ENCODE measurements around the gene CABP1.
A peak's percentile ranks its signal among the peaks of the same experiment; 100 is the strongest.
"Not testable (repeated sequence)": the region's sequence is repeated elsewhere in the genome, so short reads cannot be mapped to it uniquely, and the experiment has no call there.

Gene CABP1
- 0 to 0.29 (median 0.08) reads per million in 18 experiments for total RNA-seq

DNA sequence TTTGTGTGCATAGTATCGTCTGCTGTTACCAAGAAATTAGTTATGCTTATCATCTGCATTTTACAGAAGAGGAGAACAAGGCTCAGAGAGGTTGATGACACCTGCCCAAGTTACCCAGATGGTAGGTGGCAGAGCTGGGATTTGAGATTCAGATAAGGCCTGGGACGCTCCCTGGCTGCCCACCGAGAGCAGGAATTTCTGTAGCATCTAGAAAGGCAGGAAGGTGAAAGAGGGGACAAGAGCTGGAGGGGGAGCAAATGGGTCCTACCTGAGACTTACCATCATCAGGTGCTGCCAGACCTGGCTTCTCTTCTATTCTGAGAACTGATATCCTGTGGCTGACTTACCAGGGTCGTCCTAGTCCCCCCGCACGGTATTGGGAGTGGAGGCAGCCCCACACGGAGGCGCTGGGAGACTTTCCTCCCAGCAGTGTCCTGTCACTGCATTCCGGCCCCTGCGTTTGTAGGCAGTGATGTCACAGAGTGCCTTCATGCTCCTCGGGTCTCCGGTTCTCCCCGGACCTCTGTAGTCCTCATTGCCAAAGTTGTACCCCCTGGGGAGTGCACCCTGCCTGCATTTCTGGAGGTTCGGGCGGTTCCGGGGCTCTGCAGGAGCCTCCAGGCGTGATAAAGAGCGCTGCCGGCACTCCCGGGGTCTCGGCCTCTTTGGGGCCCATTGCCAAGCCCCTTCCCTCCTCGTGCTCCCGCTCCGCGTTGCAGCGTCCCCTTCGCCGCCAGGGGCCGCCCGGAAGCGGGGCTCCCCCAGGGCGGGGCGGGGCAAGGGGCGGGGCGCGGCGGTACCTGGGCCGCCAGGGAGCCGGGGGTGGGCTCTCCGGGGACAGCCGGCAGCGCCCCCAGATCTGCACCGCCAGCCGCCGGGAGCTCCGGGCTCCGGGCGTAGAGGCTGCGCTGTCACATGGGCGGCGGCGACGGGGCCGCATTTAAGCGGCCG lies at the start of gene CABP1:
TSS of gene CABP1 (plus strand) at position 856 of the 951 bp plus-strand sequence. CDS start at position 916, 60 bp downstream.
- DNase-seq = no peak

DNA sequence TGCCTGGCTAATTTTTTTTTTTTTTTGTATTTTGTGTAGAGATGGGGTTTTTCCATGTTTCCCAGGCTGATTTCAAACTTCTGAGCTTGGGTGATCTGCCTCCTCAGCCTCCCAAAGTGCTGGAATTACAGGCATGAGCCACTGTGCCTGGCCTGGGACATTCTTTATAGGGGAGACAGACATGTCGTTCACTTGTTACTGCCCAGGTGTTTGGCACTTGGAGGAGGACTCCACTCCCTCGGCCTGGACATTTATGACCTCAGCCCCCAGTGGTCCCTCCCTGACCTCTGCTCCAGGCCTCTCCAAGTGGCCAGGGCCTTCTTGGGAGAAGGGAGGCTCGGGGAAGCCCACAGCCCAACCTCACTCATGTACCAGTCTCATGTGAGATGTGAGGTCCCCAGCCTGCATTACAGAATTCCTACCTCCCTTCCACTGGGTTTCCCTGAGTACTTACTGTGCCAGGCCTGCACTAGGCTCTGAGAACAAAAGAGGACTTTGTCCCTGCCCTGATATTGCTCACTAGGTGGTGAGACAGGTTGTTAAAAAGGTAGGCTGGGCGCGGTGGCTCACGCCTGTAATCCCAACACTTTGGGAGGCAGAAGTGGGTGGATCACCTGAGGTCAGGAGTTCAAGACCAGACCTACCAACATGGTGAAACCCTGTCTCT lies 49.6 kb upstream of the CABP1 start:
- DNase-seq = no peak

DNA sequence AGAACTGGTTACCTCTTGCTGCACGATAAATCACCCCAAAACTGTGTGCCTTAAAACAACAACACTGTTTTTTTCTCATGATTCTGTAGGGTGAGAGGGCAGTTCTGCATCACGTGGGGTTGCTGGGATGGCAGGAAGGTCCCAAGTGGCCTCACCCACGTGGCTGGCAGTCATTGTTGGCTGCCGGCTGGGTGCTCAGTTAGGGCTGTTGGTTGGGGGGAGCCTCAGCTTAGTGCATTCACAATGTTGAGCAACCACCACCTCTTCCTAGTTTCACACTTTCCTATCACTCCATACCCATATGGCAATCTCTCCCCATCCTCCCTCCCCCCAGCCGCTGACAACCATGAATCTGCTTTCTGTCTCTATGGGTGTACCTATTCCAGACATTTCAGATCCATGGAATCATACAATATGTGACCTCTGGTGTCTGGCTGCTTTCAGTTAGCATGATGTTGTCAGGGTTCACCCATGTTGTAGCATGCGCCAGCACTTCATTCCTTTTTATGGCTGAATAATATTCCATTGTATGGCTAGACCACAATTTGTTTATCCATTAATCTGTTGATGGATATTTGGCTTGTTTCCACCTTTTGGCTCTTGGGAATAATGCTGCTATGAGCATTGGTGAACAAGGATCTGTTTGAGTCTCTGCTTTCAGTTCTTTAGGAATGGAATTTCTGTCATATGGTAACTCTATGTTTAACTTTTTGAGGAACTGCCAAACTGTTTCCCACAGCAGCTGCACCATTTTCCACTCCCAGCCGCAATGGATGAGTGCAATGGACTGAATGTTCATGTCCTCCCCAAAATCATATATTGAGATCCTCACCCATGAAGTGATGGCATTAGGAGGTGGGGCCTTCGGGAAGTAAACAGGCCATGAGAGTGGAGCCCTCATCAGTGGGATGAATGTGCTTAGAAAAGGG lies 48.0 kb upstream of the CABP1 start:
- DNase-seq = peak in 1 of 2 donors; percentile 19

DNA sequence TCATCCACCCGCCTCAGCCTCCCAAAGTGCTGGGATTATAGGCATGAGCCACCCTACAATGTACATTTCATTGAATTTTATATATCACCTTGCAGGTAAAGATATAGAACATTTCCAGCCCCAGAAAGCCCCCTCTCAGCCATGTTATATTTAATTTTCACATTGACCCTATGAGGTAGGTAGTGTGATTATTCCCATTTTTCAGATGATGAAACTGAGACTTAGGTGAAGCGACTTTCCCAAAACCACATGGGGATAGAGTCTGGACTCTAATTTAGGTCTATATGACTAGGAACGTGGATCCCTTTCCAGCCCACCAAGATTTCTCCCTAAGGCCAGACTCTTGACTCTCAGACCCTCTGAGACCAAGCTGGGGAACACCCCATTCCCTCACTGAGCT lies 43.5 kb upstream of the CABP1 start:
- DNase-seq = no peak

DNA sequence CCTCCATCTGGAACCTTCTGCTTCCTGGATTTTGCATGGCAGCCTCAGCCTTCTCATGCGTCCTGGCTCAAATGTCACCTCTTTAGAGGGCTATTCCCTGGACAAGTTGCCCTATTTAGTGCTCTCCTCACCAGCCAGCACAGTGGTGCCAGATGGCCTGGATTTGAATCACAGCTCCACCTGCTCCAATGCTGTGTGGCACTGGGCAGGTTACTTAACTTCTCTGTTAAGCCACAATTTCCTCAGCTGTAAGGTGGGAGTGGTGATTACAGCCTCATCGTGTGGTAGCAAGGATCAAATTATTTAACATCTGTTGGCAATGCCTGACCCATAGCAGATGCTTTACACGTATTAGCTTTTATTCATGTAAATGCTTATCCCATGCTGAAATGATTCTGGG lies 42.6 kb upstream of the CABP1 start:
- no peak for DNase-seq

DNA sequence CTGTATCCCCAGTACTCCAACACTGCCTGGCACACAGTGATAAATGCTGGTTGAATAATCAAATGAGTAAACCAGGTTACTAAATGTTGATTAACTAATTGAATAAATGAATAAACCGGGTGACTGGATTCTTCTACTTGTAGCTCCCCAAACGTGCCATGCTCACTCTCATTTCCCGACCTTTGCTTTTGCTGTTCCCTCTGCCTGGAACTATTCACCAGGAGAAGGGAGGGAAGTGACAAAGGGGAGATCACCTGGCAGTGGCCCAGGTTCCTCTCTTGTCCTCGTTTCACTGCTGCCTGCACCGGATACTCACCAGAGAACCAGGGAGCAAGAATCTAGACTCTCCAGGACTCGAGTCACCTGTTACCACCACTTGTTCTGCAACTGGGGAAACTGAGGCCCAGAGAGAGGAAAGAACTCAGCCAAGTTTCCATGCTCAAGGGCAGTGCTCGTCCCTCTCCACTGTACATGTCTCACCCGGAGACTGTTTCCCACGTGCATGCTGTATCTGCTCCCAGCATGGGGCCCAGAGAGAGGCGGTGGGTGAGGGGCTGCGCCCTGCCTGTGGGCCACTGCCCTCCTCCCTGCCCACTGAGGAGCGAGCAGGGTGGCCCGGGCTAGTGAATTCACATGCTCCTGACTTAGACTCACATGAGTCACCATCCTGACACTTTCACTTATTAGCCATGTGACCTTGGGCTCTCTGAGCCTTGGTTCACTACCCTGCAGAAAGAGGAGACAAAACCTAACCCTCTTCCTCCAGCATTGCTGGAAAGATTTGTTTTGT lies 41.6 kb upstream of the CABP1 start:
- DNase-seq = peak; percentile 82 to 88

DNA sequence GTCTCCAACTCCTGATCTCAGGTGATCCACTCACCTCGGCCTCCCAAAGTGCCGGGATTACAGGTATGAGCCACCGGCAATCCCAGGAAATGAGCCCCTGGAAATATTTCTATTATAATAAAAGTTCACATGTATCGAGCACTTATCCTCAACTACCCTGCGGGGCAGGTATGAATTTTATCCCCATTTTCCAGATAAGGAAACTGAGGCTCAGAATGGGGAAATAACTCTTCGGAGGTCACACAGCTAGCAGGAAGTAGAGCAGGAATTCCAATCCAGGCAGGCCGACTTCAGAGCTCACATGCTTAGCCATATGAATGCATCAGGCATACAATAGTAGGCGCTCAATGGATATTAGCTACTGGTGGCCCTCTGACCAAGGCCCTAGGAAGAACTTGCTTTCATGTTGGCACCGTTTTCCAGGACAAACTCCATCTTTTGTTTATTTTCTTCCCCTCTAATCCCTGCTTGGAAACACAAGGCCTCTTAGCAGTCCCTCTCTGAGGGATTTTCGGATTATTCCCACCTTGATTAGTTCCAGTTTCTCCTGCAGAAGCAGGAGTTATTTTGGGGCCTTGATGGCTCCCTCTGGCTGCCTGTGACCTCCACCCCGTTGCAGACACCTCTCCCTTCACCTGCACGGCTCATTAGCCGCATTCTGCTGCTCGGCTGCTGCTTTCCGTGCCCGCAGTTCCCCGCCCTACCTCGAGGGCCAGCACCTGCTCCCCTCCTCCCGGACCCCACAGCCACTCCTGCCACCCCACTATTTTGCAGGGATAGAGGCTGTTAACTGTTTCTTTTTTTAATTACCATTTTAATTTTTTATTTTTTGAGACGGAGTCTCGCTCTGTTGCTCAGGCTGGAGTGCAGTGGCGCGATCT lies 40.5 kb upstream of the CABP1 start:
- DNase-seq = peak in 1 of 2 donors; percentile 11

DNA sequence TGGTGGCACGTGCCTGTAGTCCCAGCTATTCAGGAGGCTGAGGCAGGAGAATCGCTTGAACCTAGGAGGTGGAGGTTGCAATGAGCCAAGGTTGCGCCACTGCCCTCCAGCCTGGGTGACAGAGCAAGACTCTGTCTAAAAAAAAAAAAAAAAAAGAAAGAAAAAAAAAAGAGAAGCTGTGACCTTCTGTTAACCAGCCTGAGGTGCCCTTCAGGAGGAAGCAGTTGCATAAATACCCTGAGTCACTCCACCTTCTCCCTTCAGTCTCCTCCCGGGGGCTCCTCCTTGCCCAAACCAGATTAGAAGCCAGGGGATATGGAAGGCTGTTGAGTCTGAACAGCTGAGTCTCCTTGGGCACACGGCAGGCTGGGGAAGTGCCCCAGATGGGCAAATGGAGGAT lies 38.0 kb upstream of the CABP1 start:
- DNase-seq = peak; percentile 82 to 85

DNA sequence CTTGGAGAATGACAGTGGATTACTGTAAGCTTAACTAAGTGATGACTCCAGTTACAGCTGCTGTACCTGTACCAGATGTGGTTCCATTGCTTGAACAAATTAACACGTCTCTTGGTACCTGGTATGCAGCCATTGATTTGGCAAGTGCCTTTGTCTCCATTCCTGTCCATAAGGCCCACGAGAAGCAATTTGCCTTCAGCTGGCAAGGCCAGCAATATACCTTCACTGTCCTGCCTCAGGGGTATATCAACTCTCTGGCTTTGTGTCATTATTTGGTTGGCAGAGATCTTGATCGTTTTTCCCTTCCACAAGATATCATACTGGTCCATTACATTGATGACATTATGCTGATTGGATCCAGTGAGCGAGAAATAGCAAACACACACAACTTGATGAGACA lies 29.9 kb upstream of the CABP1 start:
- DNase-seq = no peak

DNA sequence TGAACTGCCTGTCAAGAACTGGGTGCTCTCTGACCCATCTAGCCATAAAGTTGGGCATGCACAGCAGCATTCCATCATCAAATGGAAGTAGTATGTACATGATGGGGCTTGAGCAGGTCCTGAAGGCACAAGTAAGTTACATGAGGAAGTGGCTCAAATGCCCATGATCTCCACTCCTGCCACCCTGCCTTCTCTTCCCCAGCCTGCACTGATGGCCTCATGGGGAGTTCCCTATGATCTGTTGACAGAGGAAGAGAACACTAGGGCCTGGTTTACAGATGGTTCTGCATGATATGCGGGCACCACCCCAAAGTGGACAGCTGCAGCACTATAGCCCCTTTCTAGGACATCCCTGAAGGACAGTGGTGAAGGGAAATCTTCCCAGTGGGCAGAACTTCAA lies 28.9 kb upstream of the CABP1 start:
- DNase-seq = peak; percentile 9 to 31

DNA sequence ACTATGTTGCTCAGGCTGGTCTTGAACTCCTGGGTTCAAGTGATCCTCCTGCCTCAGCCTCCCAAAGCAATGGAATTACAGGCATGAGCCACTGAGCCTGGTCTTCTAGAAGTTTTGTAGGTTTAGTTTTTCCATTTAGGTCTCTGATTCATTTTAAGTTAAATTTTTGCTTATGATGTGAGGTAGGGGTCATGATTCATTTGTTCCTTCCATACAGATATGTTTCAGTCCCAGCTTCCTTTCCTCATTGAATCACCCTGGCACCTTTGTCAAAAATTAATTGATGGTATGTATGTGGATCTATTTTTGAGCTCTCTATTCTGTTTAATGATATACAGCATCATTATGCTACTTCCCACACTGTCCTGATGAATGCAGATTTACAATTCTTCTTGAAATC lies 25.6 kb upstream of the CABP1 start:
- DNase-seq = no peak

DNA sequence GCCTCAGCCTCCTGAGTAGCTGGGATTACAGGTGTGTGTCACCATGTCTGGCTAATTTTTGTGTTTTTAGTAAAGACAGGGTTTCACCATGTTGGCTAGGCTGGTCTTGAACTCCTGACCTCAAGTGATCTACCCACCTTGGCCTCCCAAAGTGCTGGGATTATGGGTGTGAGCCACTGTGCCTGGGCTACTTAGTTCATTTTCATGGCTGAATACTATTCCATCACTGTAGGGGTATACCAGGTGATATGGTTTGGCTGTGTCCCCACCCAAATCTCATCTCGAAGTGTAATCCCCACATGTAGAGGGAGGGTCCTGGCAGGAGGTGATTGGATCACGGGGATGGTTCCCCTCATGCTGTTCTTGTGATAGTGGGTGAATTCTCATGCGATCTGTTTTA lies 23.2 kb upstream of the CABP1 start:
- DNase-seq = not testable (repeated sequence)

DNA sequence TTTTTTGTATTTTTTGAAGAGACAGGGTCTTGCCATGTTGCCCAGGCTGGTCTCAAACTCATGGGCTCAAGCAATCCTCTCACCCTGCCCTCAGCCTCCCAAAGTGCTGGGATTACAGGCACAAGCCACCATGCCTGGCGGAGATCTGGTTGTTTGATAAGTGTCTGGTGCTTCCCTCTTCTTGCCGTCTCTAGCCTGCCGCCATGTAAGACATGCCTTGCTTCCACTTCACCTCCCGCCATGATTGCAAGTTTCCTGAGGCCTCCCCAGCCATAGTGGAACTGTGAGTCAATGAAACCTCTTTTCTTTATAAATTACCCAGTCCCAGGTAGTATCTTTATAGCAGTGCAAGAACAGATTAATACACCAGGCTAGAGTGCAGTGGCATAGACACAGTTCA lies 22.7 kb upstream of the CABP1 start:
- not testable (repeated sequence) for DNase-seq

DNA sequence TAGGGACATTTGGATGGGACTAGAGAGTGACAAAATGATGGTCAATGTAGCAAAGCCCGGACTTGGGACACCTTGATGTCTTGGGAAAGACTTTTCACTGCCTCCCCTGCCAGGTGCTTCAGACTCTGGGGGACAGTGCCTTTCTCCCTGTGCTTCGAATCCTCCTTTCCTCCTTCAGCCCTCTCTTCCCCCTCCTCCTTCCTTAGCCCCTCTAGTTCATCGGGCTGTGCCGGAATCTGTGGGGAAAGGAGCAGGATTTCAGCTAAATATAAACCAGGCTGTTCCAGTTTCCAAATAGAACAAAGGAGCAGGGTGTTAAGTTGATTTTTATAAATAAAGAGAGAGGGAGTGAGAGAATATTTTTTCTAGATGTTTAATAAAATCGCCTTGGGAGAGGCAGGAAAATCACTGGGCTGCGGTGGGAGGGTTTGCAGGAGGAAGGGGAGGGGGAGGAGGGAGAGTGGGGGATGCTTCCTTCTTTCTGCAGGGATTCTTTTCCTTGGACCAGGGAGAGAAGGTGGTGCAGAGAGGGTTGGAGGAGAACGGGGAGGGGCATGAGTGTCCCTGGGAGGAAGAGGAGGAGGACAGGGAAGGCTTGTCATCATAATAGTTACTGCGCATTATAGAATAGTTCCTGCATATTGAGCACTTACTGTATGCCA lies 21.3 kb upstream of the CABP1 start:
- DNase-seq = no peak

DNA sequence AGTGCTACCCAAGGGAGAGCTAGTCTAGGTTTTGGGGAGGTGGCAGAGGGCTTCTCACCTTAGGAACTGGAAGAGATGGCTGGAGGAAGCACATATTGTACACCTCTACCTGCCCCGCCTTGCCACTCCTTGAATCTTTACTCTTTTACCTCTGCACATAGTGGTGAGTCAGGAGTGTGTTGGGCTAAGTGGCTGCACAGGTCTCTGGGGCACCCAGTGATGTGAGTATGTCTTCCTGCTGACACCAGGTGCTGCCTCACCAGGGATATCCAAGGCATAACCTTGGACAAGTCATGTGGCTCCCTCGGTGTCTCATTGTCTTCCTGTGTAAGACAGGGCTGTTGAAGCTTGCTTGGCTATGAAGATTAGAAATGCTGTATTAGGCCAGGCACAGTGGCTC lies 19.8 kb upstream of the CABP1 start:
- no peak for DNase-seq

DNA sequence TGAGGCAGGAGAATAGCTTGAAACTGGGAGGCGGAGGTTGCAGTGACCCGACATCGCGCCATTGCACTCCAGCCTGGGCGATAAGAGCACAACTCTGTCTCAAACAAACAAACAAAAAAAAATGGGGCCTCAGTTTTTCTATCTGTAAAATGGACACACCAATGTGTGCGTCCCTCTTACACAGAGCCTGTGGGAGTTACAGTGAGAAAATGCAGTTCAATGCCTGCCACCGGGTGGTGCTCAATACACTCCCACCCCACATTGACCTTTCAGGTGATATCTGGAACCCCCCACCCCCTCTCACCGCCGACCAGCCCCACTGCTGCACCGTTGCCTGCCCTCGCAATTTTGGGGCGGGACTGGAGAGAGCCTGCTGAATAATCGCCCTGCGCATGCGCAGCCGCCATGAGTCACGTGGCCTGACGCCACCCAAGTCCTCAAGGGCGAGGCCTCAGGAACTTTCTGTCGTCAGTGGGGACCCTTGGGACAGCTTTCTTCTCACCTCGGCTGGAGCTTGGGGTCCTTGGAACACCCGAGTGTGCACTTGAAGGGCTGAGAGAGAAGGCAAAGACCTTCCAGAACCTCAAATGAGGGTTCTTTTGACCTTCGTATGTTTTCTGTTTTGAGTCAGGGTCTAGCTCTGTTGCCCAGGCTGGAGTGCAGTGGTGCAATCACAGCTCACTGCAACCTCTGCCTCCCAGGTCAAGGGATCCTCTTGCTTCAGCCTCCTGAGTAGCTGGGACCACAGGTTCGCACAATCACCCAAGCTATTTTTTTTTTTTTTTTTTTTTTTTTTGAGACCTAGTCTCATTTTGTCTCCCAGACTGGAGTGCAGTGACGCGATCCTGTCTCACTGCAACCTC lies 14.6 kb upstream of the CABP1 start:
- DNase-seq = no peak

DNA sequence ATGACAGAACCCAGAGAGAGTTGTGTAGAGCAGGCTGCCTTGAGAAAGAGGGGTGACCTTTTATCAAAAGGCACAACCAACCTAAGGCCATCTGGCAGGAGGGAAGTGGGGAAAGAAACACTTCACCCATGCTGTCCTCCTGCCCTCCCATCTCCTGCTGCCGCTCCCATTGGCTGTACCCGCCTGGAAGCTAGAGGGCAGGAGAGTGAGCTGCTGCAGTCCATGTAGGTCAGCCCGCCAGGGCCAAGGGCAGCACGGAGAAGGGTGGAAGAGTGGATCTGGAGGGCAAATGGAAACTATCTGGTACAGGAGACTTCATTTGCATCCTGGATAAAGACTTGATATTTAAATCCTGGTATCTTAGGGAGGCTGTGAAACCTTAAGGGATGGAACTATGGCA lies 11.5 kb upstream of the CABP1 start:
- no peak for DNase-seq

DNA sequence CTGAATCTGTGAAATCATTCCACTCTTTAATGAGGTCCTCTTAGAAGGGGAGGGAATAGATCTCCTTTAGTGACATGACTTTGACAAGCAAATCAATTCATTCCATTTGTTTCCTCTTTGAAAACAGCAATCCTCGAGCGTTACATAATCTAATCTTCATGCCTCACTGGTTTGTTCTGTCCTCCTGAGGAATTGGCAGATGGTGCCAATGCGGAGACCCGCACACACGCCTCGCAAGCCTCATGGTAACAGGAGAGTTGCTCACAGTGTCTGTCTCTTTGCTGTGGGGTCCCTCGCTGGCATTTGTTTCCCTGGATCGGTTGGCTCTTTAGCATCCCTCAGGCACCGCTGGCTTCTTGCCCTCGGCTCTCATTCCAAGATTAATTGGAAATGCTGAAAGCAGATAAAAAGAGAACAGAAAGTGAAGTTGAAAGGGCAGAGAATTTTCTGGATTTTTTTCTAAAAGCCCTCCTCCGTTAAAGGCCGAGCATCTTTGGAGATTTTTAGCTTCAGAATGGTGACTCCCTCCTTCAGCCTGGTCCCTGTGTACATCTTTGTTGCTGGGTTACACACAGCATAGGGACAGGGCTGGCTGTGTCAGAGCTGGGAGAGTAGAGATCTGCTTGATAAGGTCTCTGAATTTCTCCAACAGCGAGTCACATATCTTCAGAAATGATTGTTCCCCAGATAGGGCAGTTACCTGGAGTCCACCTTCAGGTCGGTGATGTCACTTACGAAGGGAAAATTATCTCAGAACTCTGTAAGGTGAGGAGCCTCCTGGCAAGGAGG lies 10.1 kb upstream of the CABP1 start:
- DNase-seq = no peak
